Measurements from ENCODE around the gene IFT43.

Gene IFT43

DNA sequence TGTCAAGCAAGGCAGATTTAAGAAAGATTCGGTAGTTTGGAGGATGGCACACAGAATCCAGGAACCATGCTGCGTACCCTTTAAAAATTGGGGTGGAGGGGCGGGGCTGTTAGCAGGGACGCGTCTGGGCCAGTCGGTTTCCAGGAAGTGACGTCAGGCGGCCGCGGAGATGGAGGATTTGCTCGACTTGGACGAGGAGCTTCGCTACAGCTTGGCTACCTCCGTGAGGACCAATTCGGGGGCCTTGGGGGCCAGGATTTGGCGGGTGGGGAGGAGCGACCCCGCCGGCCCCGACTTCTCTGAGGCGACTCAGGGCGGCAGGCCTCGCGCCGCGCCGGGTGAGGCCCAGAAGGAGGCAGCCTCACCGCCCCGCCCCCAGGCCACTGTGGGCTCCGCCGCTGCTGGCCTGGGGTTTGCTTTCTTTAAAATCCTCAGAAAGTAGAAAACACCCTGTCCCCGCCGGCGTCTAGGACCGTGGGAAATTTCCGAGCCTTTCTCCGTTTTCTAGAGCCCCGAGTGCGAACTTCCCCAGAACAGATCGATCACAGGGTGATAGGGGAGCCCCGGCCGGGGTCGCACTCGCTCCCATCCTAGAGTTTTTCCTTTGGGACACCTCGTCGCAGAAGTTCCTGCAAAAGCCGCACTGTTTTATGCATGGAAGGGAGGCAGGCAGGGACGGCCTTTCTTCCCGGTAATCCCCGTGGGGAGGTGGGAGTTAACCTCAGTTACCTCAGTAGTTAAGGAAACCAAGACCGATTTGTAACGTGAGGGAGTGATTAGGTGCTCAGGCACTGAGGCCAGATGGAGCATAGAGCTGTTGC is at the start of gene IFT43:
TSS of gene IFT43 (plus strand) at position 146 of the 821 bp plus-strand sequence. CDS start at position 170, 24 bp downstream.
- no peak for FAIRE-seq

DNA sequence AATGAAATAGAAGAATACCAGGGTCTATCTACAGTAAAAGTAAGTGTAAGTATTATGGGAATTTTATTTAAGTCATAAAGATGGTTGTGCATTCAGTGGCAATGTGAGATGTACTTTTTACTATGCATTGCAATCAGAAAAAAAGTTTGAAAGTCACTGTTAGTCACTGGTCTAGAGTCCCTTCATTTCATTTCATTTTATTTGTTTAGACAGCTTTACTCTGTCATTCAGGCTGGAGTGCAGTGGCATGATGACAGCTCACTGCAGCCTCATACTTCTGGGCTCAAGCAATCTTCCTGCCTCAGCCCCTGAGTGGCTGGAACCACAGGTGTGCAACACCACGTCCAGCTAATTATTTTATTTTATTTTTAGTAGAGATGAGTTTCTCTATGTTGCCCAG is 46.4 kb upstream of the IFT43 start:
- no peak for FAIRE-seq

DNA sequence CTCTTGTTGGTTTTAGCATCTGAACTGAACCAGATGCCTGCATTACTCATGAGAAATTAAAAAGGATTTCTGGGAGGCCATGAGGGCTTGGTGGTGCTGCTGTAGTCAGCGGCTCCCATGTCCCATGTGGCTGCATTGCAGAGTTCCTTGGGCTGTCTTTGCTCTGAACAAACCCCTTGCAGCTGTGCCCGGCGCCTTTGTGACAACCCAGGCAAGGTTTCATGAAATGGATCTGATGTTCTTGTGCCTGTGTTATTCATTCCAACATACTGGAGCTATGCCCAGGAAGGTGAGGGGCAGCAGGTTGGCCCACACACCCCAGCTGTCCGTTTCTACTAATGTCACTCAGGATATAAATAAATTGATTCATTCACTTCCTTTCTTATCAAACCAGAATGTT is 44.5 kb upstream of the IFT43 start:
- FAIRE-seq = no peak

DNA sequence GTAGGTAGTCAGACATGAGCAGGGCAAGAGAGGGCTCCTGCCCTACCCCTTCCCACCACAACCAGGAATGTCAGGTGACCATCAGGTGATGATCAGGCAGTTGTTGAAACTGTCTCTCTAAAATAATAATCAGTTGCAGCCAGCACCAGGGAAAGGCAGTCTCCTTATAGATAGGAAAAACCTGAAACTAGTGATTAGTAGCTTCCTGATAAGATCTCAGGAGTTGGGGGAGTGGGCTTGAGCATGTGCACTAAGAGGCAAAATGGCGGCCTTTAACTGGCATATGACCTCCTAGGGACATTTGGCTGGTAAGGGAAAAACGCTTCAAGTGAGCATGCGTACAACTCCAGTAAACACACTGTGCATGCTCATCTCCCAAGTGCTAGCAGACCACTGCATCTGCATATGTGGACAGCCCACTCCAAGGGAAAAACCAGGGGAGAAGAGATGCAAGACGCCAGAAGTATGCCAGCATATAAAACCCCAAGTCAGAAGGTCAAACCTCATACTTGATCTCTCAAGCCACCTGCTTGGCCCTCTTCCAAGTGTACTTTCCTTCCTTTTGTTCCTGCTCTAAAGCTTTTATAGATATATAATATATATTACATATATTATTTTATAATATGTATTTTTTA is 40.8 kb upstream of the IFT43 start:
- no peak for FAIRE-seq

DNA sequence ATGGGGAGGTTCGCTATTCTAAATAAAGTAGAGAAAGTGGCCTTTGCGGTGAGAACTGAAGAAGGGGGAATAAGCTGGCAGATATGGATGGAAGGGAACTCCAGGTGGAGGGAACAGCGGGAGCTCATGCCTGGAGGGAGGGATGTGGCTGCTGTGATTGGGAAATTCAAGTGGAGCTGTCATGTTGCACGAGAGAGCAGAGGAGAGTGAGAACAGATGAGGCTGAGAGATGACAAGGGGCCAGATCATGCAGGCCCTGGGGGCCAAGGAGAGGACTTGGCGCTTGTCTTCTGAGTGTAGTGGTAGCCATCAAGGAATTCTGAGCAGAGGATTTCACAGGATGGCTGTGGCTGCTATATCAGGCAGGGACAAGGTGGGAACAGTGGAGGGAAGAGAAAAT is 38.8 kb upstream of the IFT43 start:
- no peak for FAIRE-seq

DNA sequence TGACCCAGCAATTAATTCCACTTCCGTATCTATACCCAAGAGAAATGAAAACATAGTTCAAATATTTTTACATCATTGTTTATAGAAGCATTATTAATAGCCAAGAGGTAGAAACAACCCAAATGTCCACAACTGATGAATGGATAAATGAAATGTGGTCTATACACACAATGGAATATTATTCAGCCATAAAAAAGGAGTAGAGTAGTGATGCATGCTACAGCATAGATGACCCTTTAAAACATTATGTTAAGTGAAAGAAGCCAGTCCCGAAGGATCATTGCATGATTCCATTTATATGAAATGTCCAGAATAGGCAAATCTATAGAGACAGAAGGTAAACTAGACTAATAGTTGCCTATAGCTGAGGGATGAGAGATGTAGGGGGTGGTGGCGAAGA is 33.1 kb upstream of the IFT43 start:
- FAIRE-seq = no peak

DNA sequence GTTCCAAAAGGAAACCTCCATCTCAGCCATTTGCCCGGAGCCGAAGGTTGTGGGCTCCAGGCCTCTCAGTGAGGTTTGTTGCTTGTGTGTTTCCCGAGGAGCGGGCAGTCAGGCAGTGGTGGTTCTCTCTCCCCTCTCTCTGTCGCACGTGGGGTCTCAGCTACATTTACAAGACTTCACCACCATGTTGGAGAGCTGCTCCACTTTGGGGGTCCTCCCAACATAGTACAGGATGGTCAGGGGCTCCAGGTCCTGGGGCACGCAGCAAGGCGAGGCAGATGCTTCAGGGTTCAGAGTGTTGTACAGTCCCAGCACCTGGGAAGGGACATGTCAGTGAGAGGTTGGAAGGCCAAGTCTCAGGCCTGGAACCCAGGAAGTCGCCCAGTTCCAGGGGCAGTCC is 26.5 kb upstream of the IFT43 start:
- no peak for FAIRE-seq

DNA sequence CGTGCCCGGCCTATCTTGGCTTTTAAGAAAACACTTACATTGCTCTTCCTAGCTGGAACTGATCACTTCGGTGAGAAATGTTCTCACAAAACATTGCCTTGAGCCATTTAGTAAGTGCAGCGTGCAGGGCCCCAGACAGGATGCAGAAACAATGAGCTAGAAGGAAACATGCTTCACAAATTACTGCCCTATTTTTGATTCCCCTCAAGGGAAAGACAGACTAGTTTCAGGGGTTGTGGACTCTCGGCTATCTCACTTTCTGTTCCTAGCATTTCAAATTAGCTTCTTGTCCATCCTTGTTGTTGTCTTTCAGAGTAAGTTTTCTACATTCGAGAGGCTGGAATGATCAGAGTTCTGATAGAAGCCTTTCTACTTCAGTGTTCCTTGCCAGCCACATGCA is 25.3 kb upstream of the IFT43 start:
- no peak for FAIRE-seq

DNA sequence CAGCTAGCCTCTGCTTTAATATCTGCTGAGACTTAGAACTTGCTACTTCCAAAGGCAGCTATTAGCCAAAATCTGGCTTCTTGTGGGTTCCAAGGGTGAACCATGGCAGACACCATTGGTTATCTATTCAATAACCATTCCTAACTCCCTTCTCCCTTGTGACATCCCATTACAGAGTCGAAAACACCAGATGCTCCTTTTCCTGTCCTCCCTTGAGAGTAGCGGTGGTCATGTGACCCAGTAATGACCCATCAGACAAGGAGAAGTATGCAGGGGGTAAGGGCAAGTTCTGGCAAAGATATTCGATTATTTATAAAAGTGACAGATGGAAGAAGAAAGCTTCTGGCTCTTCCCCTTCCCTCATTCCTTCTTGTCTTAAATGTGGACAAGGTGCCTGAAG is 23.9 kb upstream of the IFT43 start:
- no peak for FAIRE-seq

DNA sequence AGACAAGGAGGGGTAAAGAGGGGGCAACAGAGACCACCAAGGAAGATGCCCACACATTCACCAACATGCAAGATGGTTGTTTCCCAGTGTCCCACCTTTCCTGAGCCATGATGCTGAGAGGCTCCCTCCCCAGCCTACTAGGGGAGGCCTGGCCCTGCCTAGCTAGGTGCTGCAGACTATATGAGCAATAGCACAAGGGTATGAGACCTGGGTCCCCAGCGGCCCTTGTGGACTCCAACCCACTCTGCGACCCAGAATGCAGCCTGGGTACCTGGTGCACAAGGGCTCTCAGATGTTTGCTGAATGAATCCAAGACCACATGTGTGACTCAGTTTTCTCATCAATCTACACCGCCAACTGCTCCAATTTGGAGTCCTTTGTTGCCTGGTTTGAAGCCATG is 17.7 kb upstream of the IFT43 start:
- FAIRE-seq = no peak

DNA sequence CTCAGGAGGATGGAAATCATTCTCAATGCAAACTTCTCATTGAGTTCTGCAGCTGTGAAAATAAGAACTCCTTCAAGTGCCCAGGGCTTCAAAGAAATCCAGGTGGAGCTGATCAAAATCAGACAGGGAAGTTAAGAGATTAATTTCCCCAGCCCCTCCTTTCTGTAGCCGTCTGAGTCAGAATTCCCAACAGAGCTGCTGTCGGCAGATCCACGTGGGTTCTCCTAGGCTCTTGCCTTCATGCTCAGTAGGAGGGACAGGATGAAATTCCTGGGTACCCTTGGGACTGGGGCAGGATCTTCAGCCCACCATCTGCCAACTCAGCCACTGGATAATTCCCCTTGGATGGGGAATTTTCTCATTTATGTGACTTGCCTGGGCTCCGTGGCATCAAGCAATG is 17.1 kb upstream of the IFT43 start:
- no peak for FAIRE-seq

DNA sequence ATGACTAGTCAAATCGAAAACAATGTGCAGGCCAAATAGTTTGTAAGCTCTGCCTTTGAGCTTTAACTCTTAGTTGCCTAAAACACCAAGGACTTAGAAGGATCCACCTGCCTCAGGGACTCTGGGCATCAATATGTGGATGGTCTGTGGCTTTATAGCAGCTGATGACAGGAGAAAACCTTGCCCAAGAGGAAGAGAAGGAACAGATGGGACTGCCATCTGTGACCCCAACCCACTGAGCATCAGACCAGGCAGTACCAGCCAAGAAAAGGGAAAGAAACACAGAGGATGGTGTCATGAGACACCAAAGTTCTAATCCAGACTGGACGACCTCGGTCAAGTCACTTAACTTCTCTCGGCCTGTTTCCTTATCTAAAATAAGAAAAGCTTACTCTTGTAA is 16.4 kb upstream of the IFT43 start:
- no peak for FAIRE-seq

DNA sequence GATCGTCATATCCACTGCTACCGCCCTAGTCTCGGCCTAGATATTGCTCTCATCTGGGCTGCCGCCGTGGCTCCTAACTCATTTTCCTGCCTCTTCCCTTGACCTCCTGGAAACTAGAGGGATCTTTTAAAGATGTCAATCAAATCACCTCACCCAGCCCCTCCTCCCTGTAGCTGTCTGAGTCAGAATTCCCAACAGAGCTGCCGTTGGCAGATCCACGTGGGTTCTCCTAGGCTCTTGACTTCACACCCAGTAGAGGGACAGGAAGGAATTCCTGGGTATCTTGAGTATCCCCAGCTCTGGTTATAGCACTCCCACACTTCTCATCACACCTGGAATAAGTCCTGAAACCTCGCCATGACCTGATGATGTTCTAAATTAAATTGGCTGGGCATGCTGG is 15.7 kb upstream of the IFT43 start:
- FAIRE-seq = no peak

DNA sequence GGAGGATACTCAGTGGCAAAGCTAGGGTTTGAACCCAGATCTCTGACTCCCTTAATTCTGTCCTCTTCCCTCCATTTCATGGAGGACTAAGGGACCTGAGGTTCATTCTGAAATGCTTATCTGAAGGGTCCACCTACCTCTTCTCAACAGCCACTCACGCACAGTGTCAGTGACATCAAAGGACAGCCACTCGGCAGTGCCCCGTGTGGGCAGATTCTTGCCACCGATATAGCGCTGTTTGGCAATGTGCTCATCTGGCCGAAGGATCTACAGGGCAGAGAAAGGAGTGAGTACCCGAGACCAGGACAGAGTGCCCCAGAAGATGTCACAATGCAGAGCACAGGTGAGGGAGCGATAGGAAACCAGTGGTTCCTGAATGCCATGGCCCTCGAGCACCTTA is 14.6 kb upstream of the IFT43 start:
- no peak for FAIRE-seq

DNA sequence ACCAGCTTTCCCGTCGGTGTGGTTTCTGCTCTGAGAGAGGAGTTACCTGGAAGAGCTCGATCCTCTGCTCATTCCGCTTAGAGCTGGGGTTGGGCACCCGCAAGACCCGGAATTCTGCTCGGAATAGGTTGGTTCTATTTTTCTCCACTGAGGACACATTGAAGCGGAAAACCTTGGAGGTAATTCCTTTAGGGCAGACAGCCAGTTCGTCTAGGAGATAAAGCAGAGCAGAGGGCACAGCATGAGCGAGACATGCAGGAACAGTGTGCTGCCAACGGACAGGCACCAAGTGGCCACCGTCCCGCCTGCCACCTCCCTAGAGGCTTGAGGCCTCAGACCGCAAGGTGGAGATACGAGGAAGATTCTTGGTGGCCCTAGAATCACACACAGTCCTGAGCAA is 14.1 kb upstream of the IFT43 start:
- no peak for FAIRE-seq

DNA sequence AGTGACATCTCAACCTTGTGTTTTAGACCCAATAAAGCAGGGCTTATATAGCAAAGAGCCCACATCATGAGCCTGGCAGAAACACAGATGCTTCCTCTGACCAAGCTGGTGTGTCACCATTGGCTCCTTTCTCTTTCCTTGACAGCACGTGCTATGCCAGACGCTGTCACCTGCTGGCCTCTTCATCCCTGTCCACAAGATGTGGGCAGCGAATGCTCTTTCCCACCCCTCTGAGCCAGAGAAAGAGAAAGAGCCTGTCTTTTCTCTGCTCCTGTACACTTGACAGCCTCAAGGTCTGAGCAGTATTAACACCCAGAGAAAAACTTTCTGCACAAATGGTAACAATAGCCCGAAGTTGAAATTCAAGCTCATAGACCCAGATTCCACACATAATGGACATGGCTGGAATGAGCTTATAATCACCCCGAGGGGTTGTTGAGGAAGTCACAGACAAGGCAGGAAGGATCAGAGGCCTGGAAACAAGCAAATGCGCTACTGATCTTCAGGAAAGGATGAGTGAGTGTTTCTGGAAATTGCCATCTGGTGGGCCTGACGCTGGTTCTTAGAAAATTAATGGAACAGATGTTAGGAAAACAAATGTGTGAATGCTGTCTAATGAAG is 12.7 kb upstream of the IFT43 start:
- peak; percentile 73 for FAIRE-seq

DNA sequence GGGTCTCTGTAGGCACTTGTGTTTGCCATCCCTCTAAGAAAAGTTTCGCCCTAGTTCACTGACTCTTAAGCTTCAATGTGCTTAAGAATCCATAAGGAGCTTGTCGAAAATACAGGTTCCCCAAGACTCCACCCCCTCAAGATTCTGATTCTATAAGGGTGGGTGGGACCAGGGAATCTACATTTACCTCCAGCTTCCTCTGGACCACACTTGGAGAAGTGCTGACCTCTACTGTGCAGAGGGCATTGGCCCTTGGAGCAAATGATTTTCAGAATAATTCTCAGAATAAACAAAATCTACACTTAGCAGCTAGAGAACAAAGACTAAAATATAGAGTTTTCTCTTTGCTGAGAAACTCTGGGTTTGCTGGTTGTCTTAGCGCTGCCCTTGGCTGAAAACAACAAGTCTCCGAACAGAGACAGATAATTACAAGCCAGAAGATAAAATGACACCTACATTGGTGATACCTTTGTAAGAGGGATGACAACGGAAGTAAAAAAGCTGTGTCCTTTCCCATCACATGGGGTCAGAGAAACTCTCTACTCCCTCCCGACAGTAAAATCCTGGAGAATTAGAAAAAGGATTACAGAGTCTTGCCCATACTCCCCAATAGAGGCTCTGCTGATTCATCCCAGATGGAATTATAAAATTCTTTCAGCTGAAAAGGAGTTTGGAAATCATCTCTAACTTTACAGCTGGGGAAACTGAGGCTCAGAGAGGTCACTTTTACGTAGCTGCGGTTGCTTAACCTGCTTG is 8.6 kb upstream of the IFT43 start:
- no peak for FAIRE-seq

DNA sequence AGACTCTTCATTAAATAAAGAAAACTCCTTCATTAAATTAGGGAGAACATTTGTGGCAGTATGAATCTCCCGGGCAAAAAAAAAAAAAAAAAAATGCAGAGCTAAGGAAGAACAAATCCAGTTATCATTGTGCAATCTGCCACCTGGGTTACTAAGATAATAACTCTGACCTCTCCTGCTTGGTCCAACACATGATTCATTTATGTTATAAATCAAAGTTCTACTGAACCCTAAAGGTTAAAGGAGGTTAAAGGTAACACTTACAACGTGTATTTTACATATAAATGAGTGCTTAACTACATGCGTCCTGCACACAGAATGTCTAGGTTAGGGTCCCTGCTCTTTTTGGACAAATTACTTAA is 8.0 kb upstream of the IFT43 start:
- no peak for FAIRE-seq

DNA sequence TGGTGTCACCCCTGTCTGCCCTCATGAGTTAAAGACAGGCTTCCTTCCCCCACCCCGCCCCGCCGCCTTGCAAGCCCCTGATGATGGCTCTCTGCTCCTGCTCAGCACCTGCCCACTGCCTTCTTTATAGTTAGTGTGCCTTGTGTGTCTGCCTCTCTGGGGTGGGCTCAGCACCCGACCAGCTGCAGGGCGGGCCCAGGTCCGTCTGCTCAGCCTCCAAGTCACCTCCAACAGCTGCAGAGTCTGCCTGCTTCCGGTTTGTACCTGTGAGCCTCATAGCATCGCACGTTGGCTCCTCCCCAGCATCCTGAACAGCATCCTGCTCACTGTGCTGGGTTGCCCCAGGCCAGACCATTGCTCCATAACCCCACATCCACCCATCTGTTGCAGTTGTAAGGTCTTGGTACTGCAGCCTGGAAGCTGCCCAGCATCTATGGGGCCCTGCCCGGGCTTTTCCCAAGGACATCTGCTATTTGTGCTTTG is 7.3 kb upstream of the IFT43 start:
- no peak for FAIRE-seq

DNA sequence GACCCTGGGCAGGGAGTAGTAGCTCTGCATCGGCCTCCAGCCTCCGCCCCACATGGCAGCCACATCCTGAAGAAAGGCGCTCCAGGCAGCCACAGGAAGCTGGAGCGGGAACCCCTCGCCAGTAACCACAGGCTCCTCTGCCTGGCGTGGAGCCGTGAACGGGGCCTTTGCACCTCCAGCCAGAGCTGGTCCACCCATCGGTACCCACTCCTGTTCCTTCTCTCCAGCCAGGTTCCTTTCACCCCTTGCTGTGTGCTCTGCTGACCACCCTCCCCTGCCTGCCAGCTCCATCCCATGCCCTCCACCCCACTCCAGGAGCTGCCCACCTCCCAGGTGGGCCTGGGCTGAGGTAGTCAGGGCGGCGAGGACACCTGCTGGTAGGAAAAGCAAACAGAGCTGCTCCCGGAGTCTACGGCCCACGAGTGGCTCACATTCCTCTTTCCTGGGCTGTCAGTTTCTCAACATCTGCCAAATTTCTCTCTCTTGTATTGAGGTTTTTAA is 6.4 kb upstream of the IFT43 start:
- FAIRE-seq = no peak

DNA sequence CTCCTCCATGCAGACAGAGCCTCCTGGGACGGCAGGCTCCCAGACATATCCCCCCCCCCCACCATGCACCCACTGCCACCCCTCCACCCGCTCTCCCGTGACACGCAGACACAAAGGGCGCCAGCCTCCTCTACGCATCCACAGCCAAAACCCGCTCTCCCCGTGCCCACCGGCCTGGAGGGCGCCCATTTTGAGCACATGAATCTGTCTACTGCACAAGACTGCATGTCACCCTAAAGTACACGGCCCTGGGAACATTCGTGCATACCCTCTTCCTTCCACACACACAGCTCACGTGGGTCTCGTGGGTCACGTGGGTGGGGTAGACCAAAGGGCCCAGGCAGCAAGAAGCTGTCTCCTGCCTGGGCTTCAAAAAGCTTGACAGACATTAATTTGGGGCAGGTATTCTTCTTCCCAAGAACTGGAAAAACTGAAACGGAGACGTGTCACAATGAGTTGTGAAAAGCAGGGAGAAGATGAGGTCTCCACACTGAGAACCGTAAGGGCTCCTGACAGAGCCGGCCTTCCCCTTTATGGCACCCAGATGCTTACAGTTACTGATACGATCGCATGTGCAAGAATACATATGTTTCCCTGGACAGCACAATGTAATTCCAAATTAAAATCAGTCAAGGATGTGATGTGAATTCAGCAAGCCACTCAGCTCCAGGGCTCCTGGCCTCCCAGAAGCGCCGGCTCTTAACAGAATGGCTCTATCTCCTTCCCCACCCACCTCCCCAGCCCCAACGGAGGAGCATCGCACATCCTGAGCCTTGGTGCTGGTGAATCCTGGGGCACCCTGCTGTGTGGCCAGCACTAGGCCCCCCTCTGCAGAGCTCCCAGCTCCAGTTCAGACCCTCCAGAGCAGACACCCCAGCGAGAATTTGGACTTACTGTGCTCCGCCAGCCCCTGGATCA is 5.7 kb upstream of the IFT43 start:
- no peak for FAIRE-seq

DNA sequence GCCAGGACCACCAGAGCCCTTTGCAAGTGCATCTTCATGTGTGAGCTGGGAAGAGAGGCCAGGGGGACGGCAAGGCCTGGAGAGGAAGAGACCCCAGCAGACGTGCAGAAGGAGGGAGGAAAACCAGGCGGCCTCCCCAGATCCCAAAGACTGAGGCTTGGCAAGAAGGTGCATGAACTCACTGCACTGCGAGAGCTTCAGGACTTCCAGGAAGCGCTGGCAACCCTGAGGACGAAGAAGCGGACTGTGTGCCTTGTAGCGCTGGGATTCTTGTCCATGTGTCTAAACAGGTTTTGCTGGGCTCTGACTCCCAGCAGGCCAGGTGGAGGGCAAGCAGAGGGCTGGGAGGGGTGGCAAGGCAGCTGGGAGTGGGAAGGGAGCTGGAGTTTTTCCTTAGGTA is 4.7 kb upstream of the IFT43 start:
- no peak for FAIRE-seq
